Astrocyte of the cerebellum (primary cell): ENCODE measurements around the gene HABP4.

ENCODE experiments used
- DNase-seq: peaks from one replicate; pipeline ENCODE4 v3.0.0-alpha.2; 2011; ENCODE audit warnings: low read depth
- H3K4me3 ChIP-seq: 2 replicates; pipeline ENCODE4 v1.5.1; 2011; ENCODE audit warnings: mild to moderate bottlenecking, low read depth, low read length, moderate library complexity
- CTCF ChIP-seq: IDR thresholded peaks from 2 replicates; pipeline ENCODE4 v1.5.1; 2012; ENCODE audit warnings: low read length, low read depth, moderate library complexity, mild to moderate bottlenecking; ENCODE audit errors: missing control alignments
- in situ Hi-C: cut with HindIII; loops from 2 replicates; pipeline ENCODE4 v1.10.0; 2017; ENCODE audit warnings: low sequenced_read_pairs

HABP4 gene

DNA sequence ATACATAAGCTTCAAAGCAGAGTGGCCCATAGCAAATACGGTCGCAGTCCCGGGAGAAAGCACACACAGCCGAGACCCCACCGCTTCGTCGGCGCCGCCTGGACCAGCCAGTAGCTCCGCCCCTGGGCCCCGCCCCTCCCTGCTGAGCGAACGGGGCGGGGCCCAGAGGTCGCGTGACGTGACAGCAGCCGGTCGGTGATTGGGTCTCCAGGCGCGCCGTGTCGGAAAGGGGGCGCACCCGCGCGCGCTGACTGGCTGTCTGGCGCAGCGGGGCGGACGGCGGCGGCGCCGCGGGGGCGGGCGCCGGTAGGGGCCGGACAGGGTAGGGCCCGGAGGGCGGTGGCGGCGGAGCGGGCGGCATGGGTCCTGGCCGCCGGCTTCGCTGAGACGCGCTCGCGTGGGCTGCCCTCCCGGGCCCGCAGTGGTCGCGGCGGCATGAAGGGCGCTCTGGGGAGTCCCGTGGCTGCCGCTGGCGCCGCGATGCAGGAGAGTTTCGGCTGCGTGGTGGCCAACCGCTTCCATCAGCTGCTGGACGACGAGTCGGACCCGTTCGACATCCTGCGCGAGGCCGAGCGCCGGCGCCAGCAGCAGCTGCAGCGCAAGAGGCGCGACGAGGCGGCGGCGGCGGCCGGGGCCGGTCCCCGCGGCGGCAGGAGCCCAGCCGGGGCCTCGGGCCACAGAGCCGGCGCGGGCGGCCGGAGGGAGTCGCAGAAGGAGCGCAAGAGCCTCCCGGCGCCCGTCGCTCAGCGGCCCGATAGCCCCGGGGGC, at the start of gene HABP4:
Gene HABP4 (plus strand): TSS at position 325 of the 768 bp plus-strand sequence. CDS start 111 bp downstream, at position 436.
- peak; percentile 81 for DNase-seq
- TF ChIP-seq CTCF: no peak
- in situ Hi-C loops: no loop called here
- H3K4me3 ChIP-seq: peak within 1 kb of the TSS; percentile 66

GRCh38 chr9:96408409-96409280, 41.3 kb upstream of the HABP4 start:
- DNase-seq: no peak
- no peak overlapping the region for H3K4me3 ChIP-seq
- in situ Hi-C loops: no loop called here
- TF ChIP-seq CTCF: no peak

- in situ Hi-C loops: no loop called here
- no peak for TF ChIP-seq CTCF
- no peak for DNase-seq
- no peak overlapping the region for H3K4me3 ChIP-seq
Measured at GRCh38 chr9:96411129-96411838, 38.7 kb upstream of the HABP4 start.

DNA sequence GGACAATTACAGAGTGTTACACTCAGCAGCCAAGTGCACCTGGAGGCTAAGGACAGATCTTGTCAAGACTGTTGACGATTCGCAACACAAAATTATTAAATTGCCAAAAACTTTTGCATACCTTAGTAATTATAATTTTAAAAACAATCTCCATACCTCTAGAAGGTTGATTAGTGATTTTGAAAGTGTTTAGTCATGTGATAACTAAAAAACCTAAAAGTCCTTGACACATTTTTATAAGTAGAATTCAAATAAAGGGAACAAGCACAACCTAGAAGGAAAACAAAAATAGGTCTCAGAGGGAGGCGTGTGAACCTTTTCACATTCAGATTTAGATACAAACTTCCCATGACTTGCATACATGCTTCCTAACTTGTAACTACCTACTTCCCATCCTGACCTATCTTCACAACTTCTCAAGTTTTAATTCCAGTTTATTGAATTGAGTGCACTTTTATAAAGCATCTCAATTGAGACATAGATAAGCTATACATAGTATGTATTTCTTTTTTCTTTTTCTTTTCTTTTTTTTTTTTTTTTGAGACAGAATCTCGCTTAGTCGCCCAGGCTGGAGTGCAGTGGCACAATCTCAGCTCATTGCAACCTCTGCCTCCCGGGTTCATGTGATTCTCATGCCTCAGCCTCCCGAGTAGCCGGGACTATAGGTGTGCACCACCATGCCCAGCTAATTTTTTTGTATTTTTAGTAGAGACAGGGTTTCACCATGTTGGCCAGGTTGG, 37.6 kb upstream of the HABP4 start:
- DNase-seq: no peak
- TF ChIP-seq CTCF: no peak
- H3K4me3 ChIP-seq: no peak overlapping the region
- in situ Hi-C loops: no loop called here

- no peak for DNase-seq
- no peak for TF ChIP-seq CTCF
- no peak overlapping the region for H3K4me3 ChIP-seq
- in situ Hi-C loops: no loop called here
Measured at GRCh38 chr9:96413302-96414221, 36.4 kb upstream of the HABP4 start.
